Measurements from ENCODE around the gene THSD8. TPM values are rescaled to one million over a fixed set of nuclear protein-coding genes. Genes with fewer than 3 reads are reported as not detected.
A peak's percentile ranks its signal among the peaks of the same experiment; 100 is the strongest.

Gene THSD8
- total RNA-seq, 1 donor from 2014 or later: not detected

- H3K4me3 ChIP-seq (ENCODE audit: low read depth, low read length): no peak overlapping the region
- TF ChIP-seq CTCF (conservative IDR thresholded peaks at IDR 0.05; ENCODE audit: low read depth, low read length): no peak
- no peak for DNase-seq (ENCODE audit: low read depth)
Measured at GRCh38 chr19:12785431-12786031, 16.3 kb upstream of the THSD8 start.

- no peak for TF ChIP-seq CTCF (conservative IDR thresholded peaks at IDR 0.05; ENCODE audit: low read depth, low read length)
- no peak for DNase-seq (ENCODE audit: low read depth)
- H3K4me3 ChIP-seq (ENCODE audit: low read depth, low read length): no peak overlapping the region
Measured at GRCh38 chr19:12786141-12786870, 15.6 kb upstream of the THSD8 start.

GRCh38 chr19:12786952-12787351 lies 14.9 kb upstream of the THSD8 start:
- DNase-seq (ENCODE audit: low read depth): no peak
- no peak overlapping the region for H3K4me3 ChIP-seq (ENCODE audit: low read depth, low read length)
- TF ChIP-seq CTCF (conservative IDR thresholded peaks at IDR 0.05; ENCODE audit: low read depth, low read length): no peak

GRCh38 chr19:12787458-12787857 lies 14.4 kb upstream of the THSD8 start:
- TF ChIP-seq CTCF (conservative IDR thresholded peaks at IDR 0.05; ENCODE audit: low read depth, low read length): no peak
- no peak for DNase-seq (ENCODE audit: low read depth)
- no peak overlapping the region for H3K4me3 ChIP-seq (ENCODE audit: low read depth, low read length)

GRCh38 chr19:12788042-12788681 lies 13.7 kb upstream of the THSD8 start:
- H3K4me3 ChIP-seq (ENCODE audit: low read depth, low read length): peak overlapping the region; percentile 96
- no peak for TF ChIP-seq CTCF (conservative IDR thresholded peaks at IDR 0.05; ENCODE audit: low read depth, low read length)
- no peak for DNase-seq (ENCODE audit: low read depth)

GRCh38 chr19:12788682-12789097 lies 13.2 kb upstream of the THSD8 start:
- H3K4me3 ChIP-seq (ENCODE audit: low read depth, low read length): peak overlapping the region; percentile 96
- no peak for DNase-seq (ENCODE audit: low read depth)
- no peak for TF ChIP-seq CTCF (conservative IDR thresholded peaks at IDR 0.05; ENCODE audit: low read depth, low read length)

Measured in epithelial cell of proximal tubule (primary cell).